Glutamatergic neuron (in vitro differentiated cells): ENCODE data around the gene RELT. TPM values are rescaled to one million over a fixed set of nuclear protein-coding genes. Genes with fewer than 3 reads are reported as not detected.

Source experiments
- DNase-seq: peaks from one replicate; pipeline ENCODE4 v3.0.0; 2022
- H3K27ac Mint-ChIP-seq: one replicate; pipeline ENCODE4 v1.8.0; 2020; ENCODE audit warnings: mild to moderate bottlenecking, mixed read lengths, inconsistent platforms; ENCODE audit not compliant: unreplicated experiment
- H3K27me3 Mint-ChIP-seq: one replicate; pipeline ENCODE4 v1.8.0; 2020; ENCODE audit warnings: mild to moderate bottlenecking, moderate library complexity, mixed read lengths, inconsistent platforms; ENCODE audit not compliant: unreplicated experiment
- H3K36me3 Mint-ChIP-seq: one replicate; pipeline ENCODE4 v1.8.0; 2020; ENCODE audit warnings: mild to moderate bottlenecking, mixed read lengths, inconsistent platforms; ENCODE audit not compliant: unreplicated experiment
- H3K4me1 Mint-ChIP-seq: one replicate; pipeline ENCODE4 v1.8.0; 2020; ENCODE audit warnings: mild to moderate bottlenecking, low read depth, mixed read lengths, inconsistent platforms; ENCODE audit not compliant: unreplicated experiment
- H3K4me3 Mint-ChIP-seq: one replicate; pipeline ENCODE4 v1.8.0; 2020; ENCODE audit warnings: mild to moderate bottlenecking, mixed read lengths, inconsistent platforms; ENCODE audit not compliant: unreplicated experiment
- H3K9me3 Mint-ChIP-seq: one replicate; pipeline ENCODE4 v1.8.0; 2020; ENCODE audit warnings: mild to moderate bottlenecking, moderate library complexity, mixed read lengths, inconsistent platforms; ENCODE audit not compliant: unreplicated experiment
- total RNA-seq: library from RNA; stranded (reverse); fragmentation: NEBNext Ultra II Directional; extraction: Animal tissue kit (Norgen Biotek cat#: 25700); gene quantifications from one replicate; pipeline ENCODE4 v1.2.1, GENCODE V29; 2021; ENCODE audit not compliant: unreplicated experiment
- TF ChIP-seq, protein P1 (sequence below): fragments of 200-600 bp; sonication (generic); IDR thresholded peaks from one replicate; pipeline ENCODE4 v1.5.0; 2021; ENCODE audit not compliant: partially characterized antibody, unreplicated experiment

RELT gene
- total RNA-seq, 1 donor from 2014 or later, result 9.2 TPM

DNA sequence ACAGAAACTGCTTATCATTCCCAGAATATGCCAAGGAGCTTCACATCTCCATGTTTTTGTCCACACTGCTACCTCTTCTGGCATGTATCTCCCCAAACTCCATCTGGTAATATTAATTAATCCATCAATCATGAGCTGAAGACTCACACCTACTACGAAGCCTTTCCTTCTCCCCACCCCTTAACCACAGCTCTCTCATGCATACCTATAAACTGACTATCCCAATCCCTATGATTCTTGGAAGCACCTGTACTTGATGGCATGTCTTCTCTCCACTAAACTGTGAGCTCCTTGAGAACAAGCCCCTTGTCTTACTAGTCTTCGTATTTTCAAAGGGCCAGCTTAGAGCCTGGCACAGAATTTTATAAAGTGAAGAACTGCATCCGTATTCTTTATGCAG, 47.3 kb downstream of the RELT start:
- peaks cover 2% of the 10 kb centered on the region for H3K27me3 Mint-ChIP-seq
- H3K9me3 Mint-ChIP-seq, result peaks cover 3% of the 10 kb centered on the region
- no peak overlapping the region for H3K4me3 Mint-ChIP-seq
- H3K27ac Mint-ChIP-seq, result no peak overlapping the region
- TF ChIP-seq, protein P1, sequence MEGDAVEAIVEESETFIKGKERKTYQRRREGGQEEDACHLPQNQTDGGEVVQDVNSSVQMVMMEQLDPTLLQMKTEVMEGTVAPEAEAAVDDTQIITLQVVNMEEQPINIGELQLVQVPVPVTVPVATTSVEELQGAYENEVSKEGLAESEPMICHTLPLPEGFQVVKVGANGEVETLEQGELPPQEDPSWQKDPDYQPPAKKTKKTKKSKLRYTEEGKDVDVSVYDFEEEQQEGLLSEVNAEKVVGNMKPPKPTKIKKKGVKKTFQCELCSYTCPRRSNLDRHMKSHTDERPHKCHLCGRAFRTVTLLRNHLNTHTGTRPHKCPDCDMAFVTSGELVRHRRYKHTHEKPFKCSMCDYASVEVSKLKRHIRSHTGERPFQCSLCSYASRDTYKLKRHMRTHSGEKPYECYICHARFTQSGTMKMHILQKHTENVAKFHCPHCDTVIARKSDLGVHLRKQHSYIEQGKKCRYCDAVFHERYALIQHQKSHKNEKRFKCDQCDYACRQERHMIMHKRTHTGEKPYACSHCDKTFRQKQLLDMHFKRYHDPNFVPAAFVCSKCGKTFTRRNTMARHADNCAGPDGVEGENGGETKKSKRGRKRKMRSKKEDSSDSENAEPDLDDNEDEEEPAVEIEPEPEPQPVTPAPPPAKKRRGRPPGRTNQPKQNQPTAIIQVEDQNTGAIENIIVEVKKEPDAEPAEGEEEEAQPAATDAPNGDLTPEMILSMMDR, result no peak
- H3K36me3 Mint-ChIP-seq, result no peaks in the 10 kb centered on the region
- H3K4me1 Mint-ChIP-seq, result peaks cover 7% of the 10 kb centered on the region
- DNase-seq, result no peak

DNA sequence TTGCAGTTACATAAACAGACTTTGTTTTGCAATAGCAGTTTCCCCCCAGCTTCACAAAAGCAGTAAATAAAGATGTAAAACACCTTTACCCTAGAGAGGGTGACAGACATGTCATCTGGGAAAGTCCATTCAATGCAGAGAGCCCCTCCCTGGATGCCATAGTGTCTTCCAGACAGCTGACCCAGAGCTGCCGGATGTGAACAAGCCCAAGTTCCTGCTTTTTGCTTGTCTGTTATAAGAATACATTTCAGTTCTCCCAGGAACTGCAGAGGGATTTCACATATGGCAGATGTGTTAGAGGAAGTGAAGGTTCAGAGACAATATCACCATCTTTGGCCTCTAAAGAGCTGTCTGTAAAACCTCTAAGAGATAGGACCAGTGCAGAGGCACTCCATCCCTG, 48.9 kb downstream of the RELT start:
- Mint-ChIP-seq H3K27me3 (peaks cover 2% of the 10 kb centered on the region), H3K9me3 (peaks cover 1% of the 10 kb centered on the region), H3K27ac (no peak overlapping the region), H3K4me3 (no peak overlapping the region), H3K36me3 (no peaks in the 10 kb centered on the region), H3K4me1 (peaks cover 7% of the 10 kb centered on the region)
- DNase-seq, result no peak
- TF ChIP-seq, protein P1, result no peak

DNA sequence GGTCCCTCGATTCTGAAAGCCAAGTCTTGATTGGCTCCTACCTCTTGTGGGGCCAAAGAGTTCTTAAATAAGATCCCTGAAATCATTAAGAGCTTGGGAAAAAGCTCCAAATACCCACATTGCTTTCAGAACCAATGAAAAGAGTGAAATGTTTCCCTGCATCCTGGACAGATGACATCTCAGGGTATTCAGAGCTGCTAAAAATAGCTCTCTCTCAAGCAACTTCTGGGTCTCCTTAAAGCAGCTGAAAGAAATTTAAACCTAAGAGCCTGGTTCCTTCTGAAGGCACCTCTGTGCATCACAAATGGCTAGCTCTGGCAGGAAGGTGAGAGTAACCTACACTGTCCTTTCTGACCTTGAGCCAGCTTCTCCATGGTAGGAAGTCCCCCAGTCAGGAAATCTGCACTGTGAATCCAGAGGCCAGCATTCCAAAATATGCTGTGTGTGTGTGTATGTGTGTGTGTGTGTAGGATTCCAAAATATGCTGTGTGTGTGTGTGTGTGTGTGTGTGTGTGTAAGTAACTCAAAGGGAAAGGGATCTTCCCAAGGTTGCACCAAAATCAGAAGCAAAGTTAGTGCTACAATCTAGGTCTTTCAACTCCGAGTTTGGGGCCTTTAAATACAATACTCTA, 50.1 kb downstream of the RELT start:
- Mint-ChIP-seq H3K27ac (no peak overlapping the region), H3K4me1 (peaks cover 7% of the 10 kb centered on the region), H3K9me3 (peaks cover 1% of the 10 kb centered on the region), H3K36me3 (no peaks in the 10 kb centered on the region), H3K4me3 (no peak overlapping the region), H3K27me3 (peaks cover 2% of the 10 kb centered on the region)
- DNase-seq, result no peak
- TF ChIP-seq, protein P1, result no peak

DNA sequence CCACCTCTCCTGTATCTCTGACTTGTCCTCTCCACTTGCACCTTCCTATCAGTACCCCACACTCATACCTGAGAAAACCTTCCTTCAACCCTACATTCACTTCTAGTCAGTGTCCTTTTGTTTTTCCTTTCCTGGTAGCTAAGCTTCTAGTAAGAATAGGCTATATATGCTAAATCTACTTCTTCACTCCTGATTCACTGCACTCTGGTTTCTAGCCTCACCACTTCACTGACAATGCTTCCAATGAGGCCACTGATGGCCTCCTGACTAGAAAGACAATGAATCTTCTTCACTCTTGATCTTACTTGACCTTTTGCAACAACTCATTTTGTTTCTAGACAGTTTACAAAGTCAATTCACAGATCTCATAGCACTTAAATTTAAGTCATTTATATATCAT, 52.0 kb downstream of the RELT start:
- Mint-ChIP-seq H3K36me3 (no peaks in the 10 kb centered on the region), H3K27me3 (peaks cover 3% of the 10 kb centered on the region), H3K27ac (no peak overlapping the region), H3K4me1 (peaks cover 7% of the 10 kb centered on the region), H3K4me3 (no peak overlapping the region), H3K9me3 (peaks cover 1% of the 10 kb centered on the region)
- DNase-seq, result no peak
- TF ChIP-seq, protein P1, result no peak

DNA sequence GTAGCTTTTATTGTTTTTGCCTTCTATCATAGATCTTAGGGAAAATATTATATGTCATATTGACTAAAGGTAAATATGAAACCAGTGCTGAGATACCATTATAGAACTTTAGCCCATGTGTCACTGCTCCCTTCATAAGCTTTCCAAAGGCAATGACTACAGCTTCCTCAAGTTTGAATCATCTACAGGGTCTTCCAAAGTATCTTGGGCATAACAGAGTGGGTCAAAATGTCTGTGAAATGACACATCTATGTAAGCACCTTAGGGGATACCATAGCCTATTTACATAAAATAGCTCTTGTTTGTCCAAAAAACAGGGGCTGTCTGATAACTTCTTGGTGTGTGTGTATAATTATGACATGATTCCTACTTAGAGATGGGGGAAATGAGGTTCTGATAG, 52.5 kb downstream of the RELT start:
- no peak for DNase-seq
- Mint-ChIP-seq H3K27ac (no peak overlapping the region), H3K4me1 (peaks cover 7% of the 10 kb centered on the region), H3K36me3 (no peaks in the 10 kb centered on the region), H3K9me3 (no peaks in the 10 kb centered on the region), H3K4me3 (no peak overlapping the region), H3K27me3 (peaks cover 3% of the 10 kb centered on the region)
- TF ChIP-seq, protein P1, result no peak
